HG02943 (cell line): ENCODE data around the gene PTGER3.
"Not testable (repeated sequence)": the region's sequence is repeated elsewhere in the genome, so short reads cannot be mapped to it uniquely, and the experiment has no call there.

Source experiments
- ATAC-seq: cut with Tn5 transposase; IDR thresholded peaks from one replicate; pipeline ENCODE4 v1.9.1; 2021; ENCODE audit warnings: mild to moderate bottlenecking, low read depth, moderate library complexity; ENCODE audit not compliant: unreplicated experiment

Gene PTGER3

GRCh38 chr1:70966018-70966638, 81.5 kb downstream of the PTGER3 start:
- no peak for ATAC-seq

- ATAC-seq: no peak
Observed at GRCh38 chr1:70963374-70963773, 84.2 kb downstream of the PTGER3 start.

DNA sequence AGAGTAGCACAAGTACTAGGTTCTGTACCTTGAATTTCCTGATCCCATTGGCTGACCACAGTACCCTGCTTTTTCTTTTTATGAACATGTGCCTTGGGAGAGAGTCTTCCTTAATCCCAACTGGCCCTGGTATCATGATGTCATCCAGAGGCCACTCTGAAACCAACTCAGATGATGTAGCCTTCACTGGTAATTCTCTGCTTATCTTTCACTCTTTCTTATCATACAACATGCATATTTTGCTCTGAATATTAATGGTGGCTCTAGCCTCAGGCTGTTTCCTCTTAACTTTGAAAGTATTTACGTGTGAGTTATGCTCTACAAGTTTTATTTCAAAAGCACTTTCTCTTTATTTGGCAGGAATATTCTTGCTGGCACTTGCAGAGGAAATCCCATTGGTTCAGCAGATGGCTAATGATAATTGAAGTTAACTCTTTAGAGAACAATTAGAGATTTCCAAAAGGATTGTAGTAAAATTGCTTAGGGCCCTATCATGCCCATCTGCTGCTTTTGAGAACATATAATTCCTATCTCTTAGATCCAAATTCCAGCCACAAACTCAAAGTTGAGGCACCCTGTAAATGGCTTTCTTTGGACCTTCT, 86.1 kb downstream of the PTGER3 start:
- ATAC-seq: no peak

DNA sequence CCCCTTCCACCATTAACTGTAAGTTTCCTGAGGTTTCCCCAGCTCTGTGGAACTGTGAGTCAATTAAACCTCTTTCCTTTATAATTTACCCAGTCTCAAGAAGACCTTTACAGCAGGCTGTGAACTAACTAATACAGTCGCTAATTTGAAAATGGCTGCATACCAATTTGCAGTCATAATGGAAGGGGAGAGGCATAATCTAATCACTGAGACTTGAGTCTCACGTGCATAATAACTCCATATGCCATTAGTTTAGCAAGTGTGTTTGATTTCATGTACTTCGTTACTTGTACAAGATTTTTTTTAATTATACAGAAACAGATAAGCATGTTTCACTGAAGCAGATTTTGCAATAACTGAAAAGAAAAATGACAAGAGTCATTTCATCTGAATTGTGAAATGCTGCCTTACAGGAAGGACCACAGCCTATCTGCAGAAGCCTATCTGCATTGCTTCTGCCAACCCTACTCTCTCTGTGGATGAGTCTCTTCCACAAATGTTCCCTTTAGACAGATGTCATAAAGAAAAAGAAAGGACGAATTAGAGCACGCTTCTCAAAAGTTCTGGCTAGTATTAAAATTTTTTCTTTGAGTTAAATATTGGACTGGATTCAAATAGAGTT, 99.1 kb downstream of the PTGER3 start:
- ATAC-seq: no peak

GRCh38 chr1:70947835-70948234, 99.8 kb downstream of the PTGER3 start:
- no peak for ATAC-seq

DNA sequence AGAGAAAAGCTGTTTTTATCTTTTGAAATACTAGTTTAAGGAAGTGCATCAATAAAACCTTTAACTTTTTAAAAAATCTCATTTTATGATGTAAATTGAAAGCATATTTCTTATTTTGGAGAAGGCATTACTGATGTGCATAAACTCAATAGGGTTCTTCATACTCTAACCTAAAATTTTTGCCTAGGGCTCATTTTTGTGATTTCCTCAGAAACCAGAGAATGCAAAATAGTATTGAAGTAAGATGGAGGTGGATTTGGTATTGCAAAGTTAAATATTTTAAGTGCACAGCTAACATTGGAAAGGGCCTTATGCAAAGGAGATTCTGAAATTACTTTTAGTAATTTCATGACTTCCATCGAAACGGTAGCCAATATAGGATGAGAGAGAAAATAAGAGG, 101.9 kb downstream of the PTGER3 start:
- no peak for ATAC-seq

- ATAC-seq: no peak
Observed at GRCh38 chr1:70945251-70945650, 102.4 kb downstream of the PTGER3 start.

DNA sequence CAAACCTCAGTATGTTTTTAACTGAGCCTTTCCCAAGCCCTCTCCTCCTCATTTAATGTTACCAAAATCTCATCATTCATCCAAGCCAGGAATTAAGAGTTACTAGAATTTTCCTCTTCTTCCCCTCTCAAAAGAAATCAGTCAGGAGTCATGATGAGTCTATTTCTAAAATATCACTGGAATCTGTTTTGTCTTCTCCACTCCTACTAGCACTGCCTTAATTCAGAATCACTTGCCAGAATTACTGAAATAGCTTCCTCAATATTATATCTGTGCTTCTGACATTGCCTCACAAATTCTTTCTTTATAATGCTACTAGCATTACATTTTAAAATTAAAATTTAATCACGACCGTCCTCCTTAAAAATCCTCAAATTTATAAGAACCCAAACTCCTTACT, 106.1 kb downstream of the PTGER3 start:
- ATAC-seq: no peak

- not testable (repeated sequence) for ATAC-seq
Observed at GRCh38 chr1:70940398-70940797, 107.2 kb downstream of the PTGER3 start.

DNA sequence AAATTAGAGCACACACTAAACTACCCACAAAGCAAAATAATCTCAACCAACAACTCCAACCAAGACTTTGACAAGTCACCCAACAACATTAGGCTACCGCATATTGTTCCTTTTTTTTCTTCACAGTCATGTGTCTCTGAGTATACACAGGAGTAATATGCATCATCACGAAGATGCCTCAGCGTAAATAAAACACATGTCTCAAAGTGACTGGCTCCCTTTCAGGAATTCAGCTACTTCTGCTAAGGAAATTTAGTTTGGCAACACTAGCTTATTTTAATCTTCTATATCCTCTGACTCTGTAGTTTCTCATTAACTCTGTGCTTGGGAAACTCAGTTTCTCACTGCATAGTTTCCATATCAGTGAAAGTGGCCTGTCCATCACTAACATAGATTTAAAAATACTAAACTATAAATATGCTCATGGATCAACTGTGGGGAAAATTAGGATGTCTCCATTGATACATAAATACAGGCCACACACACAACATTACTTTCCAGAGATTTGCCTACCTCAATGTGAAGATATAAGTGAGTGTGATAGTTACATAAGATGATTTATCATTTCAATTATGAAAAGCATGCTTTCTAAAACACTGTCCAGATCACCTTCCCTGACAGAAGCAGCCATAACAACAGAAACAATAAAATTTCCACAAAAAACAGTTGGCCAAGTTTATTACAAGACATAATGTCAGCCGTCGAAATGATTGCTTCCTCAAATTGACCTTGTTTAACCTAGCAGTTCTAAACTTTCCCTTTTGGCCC, 113.2 kb downstream of the PTGER3 start:
- ATAC-seq: no peak

DNA sequence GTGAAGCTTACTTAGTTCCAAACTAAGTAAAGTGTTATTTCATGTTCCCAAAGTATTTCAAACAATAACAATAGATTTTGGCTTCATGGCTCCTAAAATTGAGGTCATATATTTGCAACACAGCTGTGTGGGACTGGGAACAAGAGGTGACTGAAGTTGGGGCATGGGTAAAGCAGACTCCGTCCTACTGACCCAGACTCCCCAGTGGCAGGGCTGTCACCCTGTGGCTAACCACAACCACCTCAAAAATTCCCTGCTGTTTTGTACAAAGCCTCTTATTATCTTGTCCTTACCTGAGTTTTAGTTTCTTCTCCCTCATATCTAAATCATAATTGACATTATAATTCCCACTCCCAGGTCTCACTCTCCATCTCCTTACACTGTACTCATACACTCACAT, 117.6 kb downstream of the PTGER3 start:
- ATAC-seq: no peak

GRCh38 chr1:70922196-70922595, 125.4 kb downstream of the PTGER3 start:
- no peak for ATAC-seq
